Sigmoid colon (tissue), 7 donors: ENCODE data around the gene SLC7A14. TPM values are rescaled to one million over a fixed set of nuclear protein-coding genes. Genes with fewer than 3 reads are reported as not detected.

Experiments used
- DNase-seq: peaks from one replicate; pipeline ENCODE4 v3.0.0-alpha.2; 2019
- H3K27ac ChIP-seq, 4 donors: fragments of 200-600 bp; sonication (generic); one replicate each; pipeline ENCODE4 v1.5.1; 2016 to 2019; ENCODE audit warnings: mild to moderate bottlenecking in 1 of 4
- H3K27me3 ChIP-seq, 3 donors: fragments of 200-600 bp; sonication (generic); one replicate each; pipeline ENCODE4 v1.5.1; 2019; ENCODE audit warnings: mild to moderate bottlenecking in 1 of 3
- H3K36me3 ChIP-seq, 4 donors: fragments of 200-600 bp; sonication (generic); one replicate each; pipeline ENCODE4 v1.5.1; 2016 to 2019
- H3K4me1 ChIP-seq, 4 donors: fragments of 200-600 bp; sonication (generic); one replicate each; pipeline ENCODE4 v1.5.1; 2017 to 2019
- H3K4me3 ChIP-seq, 4 donors: fragments of 200-600 bp; sonication (generic); one replicate each; pipeline ENCODE4 v1.5.1; 2017 to 2019; ENCODE audit warnings: mild to moderate bottlenecking in 2 of 4, moderate library complexity in 1 of 4
- H3K9me3 ChIP-seq, 4 donors: fragments of 200-600 bp in 3 of 4; sonication (generic) in 3 of 4; one replicate each; pipeline versions ENCODE4 v1.5.1 to v1.6.1; 2013 to 2019
- CTCF ChIP-seq, 4 experiments: fragments of 450-650 bp in 3 of 4; fragments of 200-600 bp in 1 of 4; IDR thresholded peaks; one replicate each; pipeline ENCODE4 v1.5.1; 2016 to 2019; ENCODE audit warnings: antibody characterized with exemption in 4 of 4, mild to moderate bottlenecking in 3 of 4, moderate library complexity in 2 of 4
- EP300 ChIP-seq, 4 donors: sonication (generic); formaldehyde crosslinking; IDR thresholded peaks; one replicate each; pipeline ENCODE4 v1.6.1; 2017; ENCODE audit warnings: antibody characterized with exemption in 4 of 4
- POLR2A ChIP-seq, 2 donors: fragments of 450-650 bp; IDR thresholded peaks; one replicate each; pipeline ENCODE4 v1.6.1; 2016; ENCODE audit warnings: antibody characterized with exemption in 2 of 2, mild to moderate bottlenecking in 2 of 2, moderate library complexity in 2 of 2
- POLR2AphosphoS5 ChIP-seq, 4 donors: sonication (generic); formaldehyde crosslinking; IDR thresholded peaks; one replicate each; pipeline ENCODE4 v1.6.1; 2017; ENCODE audit warnings: antibody characterized with exemption in 4 of 4
- WGBS, 2 donors: extraction: QIAGEN DNeasy Blood & Tissue Kit; methylation state at CpG; one replicate each; pipeline ENCODE4 v1.1.7; 2013; 5-methylcytosine and 5-hydroxymethylcytosine counted together
- intact Hi-C: fragments of 100-400 bp; cut with DNase I; formaldehyde crosslinking; loops from one replicate; pipeline ENCODE4 v1.15.1; 2023
- polyA plus RNA-seq, 3 donors: library from polyadenylated mRNA; stranded (reverse); fragments of 200-250 nt; gene quantifications; one replicate each; pipeline ENCODE4 v1.2.3, GENCODE V29; 2013
- total RNA-seq, 4 donors: library from RNA; depleted of rRNA; stranded (reverse); fragments of >200 nt; gene quantifications; one replicate each; pipeline ENCODE4 v1.1.0, GENCODE V29; 2016
- donor health status: healthy with polysubstance abuse.
- donor health status: Bipolar disorder and iron deficiency.
- donor health status: healthy.

Gene SLC7A14
- total and polyA plus RNA-seq, 7 donors, result 0.79 to 3.9 (median 2.8) TPM; not detected in 2

GRCh38 chr3:170600005-170600624 lies 14.2 kb upstream of the SLC7A14 start:
- TF ChIP-seq POLR2AphosphoS5 (IDR thresholded peaks at IDR 0.05), result no peak
- intact Hi-C loops, result no loop called here
- H3K36me3 ChIP-seq, result no peaks in the 10 kb centered on the region
- no peak overlapping the region for H3K27ac ChIP-seq
- no peak overlapping the region for H3K4me3 ChIP-seq
- WGBS, 2 donors, result 5 to 30% methylated on average over 4 of the region's 4 CpGs
- no peak for DNase-seq
- H3K27me3 ChIP-seq, result no peaks in the 10 kb centered on the region
- H3K4me1 ChIP-seq, result peaks cover 0 to 5% (median 0%) of the 10 kb centered on the region in 4 donors
- H3K9me3 ChIP-seq, result no peaks in the 10 kb centered on the region

- no peaks in the 10 kb centered on the region for H3K36me3 ChIP-seq
- TF ChIP-seq EP300 (IDR thresholded peaks at IDR 0.05) (no peak), POLR2A (IDR thresholded peaks at IDR 0.05) (no peak), POLR2AphosphoS5 (IDR thresholded peaks at IDR 0.05) (no peak), CTCF (IDR thresholded peaks at IDR 0.05) (no peak)
- intact Hi-C loops, result no loop called here
- H3K4me1 ChIP-seq, result peaks cover 0 to 5% (median 0%) of the 10 kb centered on the region in 4 donors
- no peak for DNase-seq
- no peak overlapping the region for H3K4me3 ChIP-seq
- H3K27ac ChIP-seq, result no peak overlapping the region
- H3K9me3 ChIP-seq, result no peaks in the 10 kb centered on the region
- H3K27me3 ChIP-seq, result no peaks in the 10 kb centered on the region
- WGBS, 2 donors, result 14 to 53% methylated on average over 1 of the region's 1 CpG
Measured at GRCh38 chr3:170599091-170599490, 13.2 kb upstream of the SLC7A14 start.

- TF ChIP-seq CTCF (IDR thresholded peaks at IDR 0.05) (no peak), POLR2AphosphoS5 (IDR thresholded peaks at IDR 0.05) (peak in 2 of 4 donors; percentile 16 to 41)
- Histone ChIP-seq H3K27ac (no peak overlapping the region), H3K27me3 (no peaks in the 10 kb centered on the region), H3K4me1 (peaks cover 0 to 5% (median 0%) of the 10 kb centered on the region in 4 donors), H3K36me3 (no peaks in the 10 kb centered on the region), H3K9me3 (no peaks in the 10 kb centered on the region), H3K4me3 (no peak overlapping the region)
- no peak for DNase-seq
- intact Hi-C loops, result no loop called here
Measured at GRCh38 chr3:170598091-170598502, 12.2 kb upstream of the SLC7A14 start.

- Histone ChIP-seq H3K36me3 (no peaks in the 10 kb centered on the region), H3K4me1 (peaks cover 0 to 5% (median 0%) of the 10 kb centered on the region in 4 donors), H3K9me3 (no peaks in the 10 kb centered on the region), H3K27ac (no peak overlapping the region), H3K27me3 (no peaks in the 10 kb centered on the region), H3K4me3 (no peak overlapping the region)
- TF ChIP-seq POLR2AphosphoS5 (IDR thresholded peaks at IDR 0.05) (no peak), CTCF (IDR thresholded peaks at IDR 0.05) (no peak), EP300 (IDR thresholded peaks at IDR 0.05) (no peak), POLR2A (IDR thresholded peaks at IDR 0.05) (no peak)
- no peak for DNase-seq
- intact Hi-C loops, result no loop called here
Measured at GRCh38 chr3:170594528-170594927, 8.7 kb upstream of the SLC7A14 start.

GRCh38 chr3:170593634-170594033 lies 7.8 kb upstream of the SLC7A14 start:
- Histone ChIP-seq H3K36me3 (no peaks in the 10 kb centered on the region), H3K27ac (no peak overlapping the region), H3K27me3 (no peaks in the 10 kb centered on the region), H3K9me3 (no peaks in the 10 kb centered on the region), H3K4me1 (peaks cover 0 to 5% (median 0%) of the 10 kb centered on the region in 4 donors), H3K4me3 (no peak overlapping the region)
- DNase-seq, result no peak
- TF ChIP-seq POLR2AphosphoS5 (IDR thresholded peaks at IDR 0.05) (no peak), CTCF (IDR thresholded peaks at IDR 0.05) (no peak), POLR2A (IDR thresholded peaks at IDR 0.05) (no peak), EP300 (IDR thresholded peaks at IDR 0.05) (no peak)
- 81 to 90% methylated on average over 1 of the region's 1 CpG for WGBS, 2 donors
- intact Hi-C loops, result no loop called here
